PC-3 (cell line): Measurements from ENCODE around the gene C12orf60. TPM values are rescaled to one million over a fixed set of nuclear protein-coding genes. Genes with fewer than 3 reads are reported as not detected.

Experiments
- ATAC-seq: fragments of 200-7000 bp; cut with Tn5 transposase; 2 replicates; pipeline ENCODE4 v1.9.1; 2020; ENCODE audit warnings: mild to moderate bottlenecking, moderate library complexity
- BruUV-seq: library from RNA; stranded (reverse); fragments of 400-500 nt; replicated peaks from 2 replicates; lab custom pipeline; 2021; lab: Mats Ljungman, UMichigan
- CTCF ChIA-PET: fragments of 300-600 bp; sonication (Branson Sonifier 250); formaldehyde crosslinking; loops from one replicate; lab custom pipeline; 2022; ENCODE audit warnings: antibody characterized with exemption; lab: Charles Lee
- POLR2A ChIA-PET: fragments of 300-600 bp; sonication (Branson Sonifier 250); formaldehyde crosslinking; loops from one replicate; lab custom pipeline; 2022; ENCODE audit warnings: antibody characterized with exemption; ENCODE audit not compliant: unreplicated experiment; lab: Charles Lee
- DNase-seq: peaks from one replicate; pipeline ENCODE4 v3.0.0-alpha.2; 2015
- H2AFZ ChIP-seq: fragments of 300-600 bp; sonication (generic); 2 replicates; pipeline ENCODE4 v1.6.0; 2016; ENCODE audit warnings: antibody characterized with exemption, low read length
- H3F3A ChIP-seq: fragments of 300-600 bp; sonication (generic); one replicate; pipeline ENCODE4 v1.6.0; 2017; ENCODE audit warnings: antibody characterized with exemption, low read length, control low read depth, mild to moderate bottlenecking; ENCODE audit not compliant: unreplicated experiment
- H3K27ac ChIP-seq: fragments of 300-600 bp; sonication (generic); 2 replicates; pipeline ENCODE4 v1.5.1; 2016; ENCODE audit warnings: mild to moderate bottlenecking, low read length
- H3K27me3 ChIP-seq: fragments of 300-600 bp; sonication (generic); 2 replicates; pipeline ENCODE4 v1.6.1; 2016; ENCODE audit warnings: low read length, mixed read lengths
- H3K36me3 ChIP-seq: fragments of 300-600 bp; sonication (generic); 2 replicates; pipeline ENCODE4 v1.6.1; 2016; ENCODE audit warnings: low read depth, mixed run types, low read length, mixed read lengths
- H3K4me1 ChIP-seq: fragments of 300-600 bp; sonication (generic); 2 replicates; pipeline ENCODE4 v1.5.1; 2016; ENCODE audit warnings: low read length; ENCODE audit not compliant: insufficient read depth
- H3K4me2 ChIP-seq: fragments of 300-600 bp; sonication (generic); 2 replicates; pipeline ENCODE4 v1.6.0; 2016; ENCODE audit warnings: low read length
- H3K4me3 ChIP-seq: fragments of 300-600 bp; sonication (generic); 2 replicates; pipeline ENCODE4 v1.5.1; 2016; ENCODE audit warnings: mild to moderate bottlenecking, low read length, mixed read lengths
- H3K79me2 ChIP-seq: fragments of 300-600 bp; sonication (generic); 2 replicates; pipeline ENCODE4 v1.6.1; 2017; ENCODE audit warnings: low read length, mixed read lengths
- H3K9ac ChIP-seq: fragments of 300-600 bp; sonication (generic); 2 replicates; pipeline ENCODE4 v1.6.0; 2016; ENCODE audit warnings: mild to moderate bottlenecking, low read length
- H3K9me2 ChIP-seq: fragments of 300-600 bp; sonication (generic); replicated peaks from 2 replicates; pipeline ENCODE4 v1.6.1; 2016; ENCODE audit warnings: mixed run types, low read length, mixed read lengths
- H3K9me3 ChIP-seq: fragments of 300-600 bp; sonication (generic); 2 replicates; pipeline ENCODE4 v1.6.1; 2016; ENCODE audit warnings: low read length, mixed read lengths
- H4K20me1 ChIP-seq: fragments of 300-600 bp; sonication (generic); 2 replicates; pipeline ENCODE4 v1.6.1; 2016; ENCODE audit warnings: low read length, mixed read lengths
- CTCF ChIP-seq: fragments of 300-600 bp; sonication (generic); conservative IDR thresholded peaks from 2 replicates; pipeline ENCODE4 v1.5.1; 2017; ENCODE audit warnings: antibody characterized with exemption, low read depth, mild to moderate bottlenecking, low read length
- EZH2 ChIP-seq: fragments of 300-600 bp; sonication (generic); IDR thresholded peaks from one replicate; pipeline ENCODE4 v1.6.1; 2017; ENCODE audit warnings: antibody characterized with exemption, mild to moderate bottlenecking, low read length; ENCODE audit not compliant: unreplicated experiment
- EZH2phosphoT487 ChIP-seq: fragments of 300-600 bp; sonication (generic); IDR thresholded peaks from 2 replicates; pipeline ENCODE4 v1.6.1; 2018; ENCODE audit warnings: mild to moderate bottlenecking, antibody characterized with exemption, low read length, borderline replicate concordance
- intact Hi-C: fragments of 100-400 bp; cut with micrococcal nuclease; formaldehyde crosslinking; loops from 2 replicates; pipeline ENCODE4 v1.9.0; 2023
- total RNA-seq: library from RNA; depleted of rRNA; stranded (reverse); fragments of >200 nt; gene quantifications from 2 replicates; pipeline ENCODE4 v1.2.3, GENCODE V29; 2014

Gene C12orf60
- total RNA-seq, 1 experiment from 2014 or later = 0.47 TPM

GRCh38 chr12:14828892-14829291 lies 25.4 kb downstream of the C12orf60 start:
- BruUV-seq = no TSS peak
- Histone ChIP-seq H3K4me2 (no peak overlapping the region), H3K4me3 (no peak overlapping the region), H3K9ac (no peak overlapping the region), H2AFZ (no peak overlapping the region), H3F3A (no peaks in the 10 kb centered on the region), H3K27me3 (no peaks in the 10 kb centered on the region), H3K9me3 (no peaks in the 10 kb centered on the region), H3K36me3 (no peaks in the 10 kb centered on the region), H3K79me2 (no peaks in the 10 kb centered on the region), H3K9me2 (no peaks in the 10 kb centered on the region), H4K20me1 (no peaks in the 10 kb centered on the region), H3K27ac (no peak overlapping the region), H3K4me1 (0 out of 2 replicates have a peak, but pooled peaks cover 3% of the 10 kb centered on the region)
- ChIA-PET CTCF (no interaction called here), POLR2A (no interaction called here)
- no peak for TF ChIP-seq EZH2
- TF ChIP-seq EZH2phosphoT487 = no peak
- no peak for TF ChIP-seq CTCF
- no peak for ATAC-seq
- intact Hi-C loops = no loop called here
- no peak for DNase-seq

GRCh38 chr12:14833336-14833735 lies 29.9 kb downstream of the C12orf60 start:
- TF ChIP-seq EZH2 (no peak), EZH2phosphoT487 (no peak), CTCF (no peak)
- ChIA-PET CTCF (interaction anchor here (0.6 kb wide), 1 partner anchor 64 kb away, joined by 3 read pairs; no protein-coding TSS in a partner anchor), POLR2A (no interaction called here)

GRCh38 chr12:14833952-14834351 lies 30.5 kb downstream of the C12orf60 start:
- ATAC-seq (no peak), DNase-seq (no peak)
- H3K36me3 ChIP-seq = no peaks in the 10 kb centered on the region
- no peaks in the 10 kb centered on the region for H3K79me2 ChIP-seq
- H3F3A ChIP-seq = peaks cover 5% of the 10 kb centered on the region
- H3K27ac ChIP-seq = no peak overlapping the region
- no peak overlapping the region for H3K4me3 ChIP-seq
- H2AFZ ChIP-seq = no peak overlapping the region
- no peaks in the 10 kb centered on the region for H3K9me2 ChIP-seq
- TF ChIP-seq EZH2phosphoT487 (no peak), EZH2 (no peak), CTCF (no peak)
- no peak overlapping the region for H3K9ac ChIP-seq
- intact Hi-C loops = no loop called here
- ChIA-PET CTCF (no interaction called here), POLR2A (no interaction called here)
- no peaks in the 10 kb centered on the region for H3K27me3 ChIP-seq
- H3K4me2 ChIP-seq = no peak overlapping the region
- no peaks in the 10 kb centered on the region for H4K20me1 ChIP-seq
- peaks cover 24% of the 10 kb centered on the region for H3K4me1 ChIP-seq
- no TSS peak for BruUV-seq
- H3K9me3 ChIP-seq = no peaks in the 10 kb centered on the region

More at GRCh38 chr12:14833336-14833735, 29.9 kb downstream of the C12orf60 start:
- DNase-seq = no peak
- intact Hi-C loops = no loop called here
- Histone ChIP-seq H3K9ac (no peak overlapping the region), H3K36me3 (no peaks in the 10 kb centered on the region), H3F3A (peaks cover 5% of the 10 kb centered on the region), H3K9me2 (no peaks in the 10 kb centered on the region), H3K9me3 (no peaks in the 10 kb centered on the region), H3K27ac (no peak overlapping the region), H3K4me3 (no peak overlapping the region), H3K79me2 (no peaks in the 10 kb centered on the region), H3K27me3 (no peaks in the 10 kb centered on the region), H3K4me1 (peaks cover 24% of the 10 kb centered on the region), H4K20me1 (no peaks in the 10 kb centered on the region), H3K4me2 (no peak overlapping the region), H2AFZ (no peak overlapping the region)
- no peak for ATAC-seq
- BruUV-seq = no TSS peak
